Measurements from ENCODE around the gene LDB3. TPM values are rescaled to one million over a fixed set of nuclear protein-coding genes. Genes with fewer than 3 reads are reported as not detected.

Gene LDB3
- total RNA-seq, 1 donor from 2014 or later = 0.16 TPM

DNA sequence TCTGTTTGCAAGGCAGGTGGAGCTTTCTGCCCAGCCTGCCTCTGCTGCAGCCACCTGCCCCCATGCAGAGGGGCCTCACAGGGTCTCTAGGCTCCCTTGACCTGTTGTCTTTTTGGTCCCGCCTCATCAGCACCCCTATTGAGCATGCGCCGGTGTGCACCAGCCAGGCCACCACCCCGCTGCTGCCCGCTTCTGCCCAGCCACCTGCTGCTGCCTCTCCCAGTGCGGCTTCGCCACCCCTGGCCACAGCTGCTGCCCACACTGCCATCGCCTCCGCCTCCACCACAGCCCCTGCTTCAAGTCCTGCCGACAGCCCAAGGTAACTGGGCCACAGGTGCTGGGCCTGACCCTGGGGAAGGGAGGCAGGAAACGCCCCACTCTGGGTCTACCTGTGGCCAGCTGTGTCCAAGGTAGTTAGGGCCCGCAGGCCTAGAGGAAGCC is 38.1 kb downstream of the LDB3 start:
- no peak for DNase-seq

- DNase-seq = no peak
These were observed 38.7 kb downstream of the LDB3 start for GRCh38 chr10:86706977-86707376.

DNA sequence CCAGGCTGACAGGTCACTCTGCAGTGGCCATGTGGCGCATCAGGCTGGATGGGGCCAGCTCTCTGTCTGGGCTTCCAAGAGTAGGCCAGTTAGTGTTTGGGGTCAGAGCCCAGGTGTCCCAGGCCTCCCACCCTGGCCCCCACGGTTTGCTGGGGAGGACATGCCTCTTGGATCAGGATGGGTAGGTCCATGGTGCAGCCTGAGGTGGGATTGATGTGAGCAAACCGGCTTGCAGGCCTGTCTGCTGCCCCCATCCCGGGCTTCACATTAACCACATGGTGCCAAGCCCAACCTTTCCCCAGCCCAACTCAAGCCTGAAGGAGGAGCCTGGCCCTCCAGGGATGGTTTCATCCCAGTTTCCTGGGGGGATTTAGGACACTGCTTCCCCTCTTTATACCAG is 39.2 kb downstream of the LDB3 start:
- no peak for DNase-seq

DNA sequence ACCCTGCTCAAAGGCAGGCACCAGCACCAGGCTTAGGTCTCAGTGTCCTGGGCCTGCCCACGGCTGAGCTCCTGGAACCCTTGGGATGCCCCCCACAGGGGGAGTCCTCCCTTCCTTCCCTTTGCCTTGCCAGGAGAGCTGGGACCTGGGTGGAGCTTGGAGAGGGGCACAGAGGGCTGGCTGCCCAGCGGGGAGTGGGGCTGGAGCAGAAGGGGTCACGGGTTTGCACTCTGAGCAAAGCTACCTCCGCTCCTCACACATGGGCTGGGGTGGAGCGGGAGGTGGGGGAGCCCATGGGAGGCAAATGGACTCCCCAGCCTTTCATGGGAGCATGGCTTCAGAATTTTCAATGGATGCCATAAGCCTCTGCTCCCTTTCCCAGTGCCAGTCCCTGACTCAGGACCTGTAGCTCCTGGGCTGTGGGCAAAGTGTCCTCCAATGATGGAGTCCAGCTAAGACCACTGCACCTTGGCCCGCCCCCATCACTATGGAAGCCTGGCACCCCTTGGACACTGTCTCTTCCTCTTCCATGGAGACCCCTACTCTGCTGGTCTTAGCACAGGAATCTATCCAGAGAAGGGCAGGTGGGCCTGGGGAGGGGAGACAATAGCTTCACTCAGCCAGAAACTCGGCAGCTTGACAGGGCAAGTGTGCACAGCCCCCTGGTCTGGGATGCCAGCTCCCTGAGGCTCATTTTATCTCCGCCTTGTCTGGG is 39.9 kb downstream of the LDB3 start:
- no peak for DNase-seq

DNA sequence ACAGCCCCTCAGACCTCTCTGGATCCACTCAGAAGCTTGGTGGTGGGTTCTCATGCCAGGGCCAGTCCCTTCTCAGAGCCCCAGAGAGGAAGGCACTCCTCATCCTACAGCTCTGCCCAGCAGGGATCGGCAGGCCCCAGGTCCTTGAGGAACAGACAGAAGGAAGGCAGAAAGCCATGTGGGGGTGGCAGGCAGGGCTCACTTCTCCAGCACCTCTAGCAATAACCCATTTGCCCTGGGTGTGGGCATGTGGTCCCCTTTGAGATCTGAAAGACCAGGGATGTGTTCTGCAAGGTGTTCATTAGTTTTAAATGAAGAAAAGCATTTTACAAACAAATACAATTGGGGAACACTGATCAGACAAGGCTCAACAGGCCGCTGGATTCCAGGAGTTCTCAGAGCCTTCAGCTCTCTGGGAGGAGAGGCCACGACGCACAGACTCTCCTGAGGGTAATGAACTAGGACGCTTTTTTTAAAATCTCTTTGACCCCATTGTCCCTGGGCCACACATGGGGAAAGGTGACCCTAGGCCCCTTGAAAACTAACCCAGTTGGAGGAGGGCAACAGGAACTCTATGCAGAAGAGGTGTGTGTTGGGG is 40.6 kb downstream of the LDB3 start:
- DNase-seq = no peak

DNA sequence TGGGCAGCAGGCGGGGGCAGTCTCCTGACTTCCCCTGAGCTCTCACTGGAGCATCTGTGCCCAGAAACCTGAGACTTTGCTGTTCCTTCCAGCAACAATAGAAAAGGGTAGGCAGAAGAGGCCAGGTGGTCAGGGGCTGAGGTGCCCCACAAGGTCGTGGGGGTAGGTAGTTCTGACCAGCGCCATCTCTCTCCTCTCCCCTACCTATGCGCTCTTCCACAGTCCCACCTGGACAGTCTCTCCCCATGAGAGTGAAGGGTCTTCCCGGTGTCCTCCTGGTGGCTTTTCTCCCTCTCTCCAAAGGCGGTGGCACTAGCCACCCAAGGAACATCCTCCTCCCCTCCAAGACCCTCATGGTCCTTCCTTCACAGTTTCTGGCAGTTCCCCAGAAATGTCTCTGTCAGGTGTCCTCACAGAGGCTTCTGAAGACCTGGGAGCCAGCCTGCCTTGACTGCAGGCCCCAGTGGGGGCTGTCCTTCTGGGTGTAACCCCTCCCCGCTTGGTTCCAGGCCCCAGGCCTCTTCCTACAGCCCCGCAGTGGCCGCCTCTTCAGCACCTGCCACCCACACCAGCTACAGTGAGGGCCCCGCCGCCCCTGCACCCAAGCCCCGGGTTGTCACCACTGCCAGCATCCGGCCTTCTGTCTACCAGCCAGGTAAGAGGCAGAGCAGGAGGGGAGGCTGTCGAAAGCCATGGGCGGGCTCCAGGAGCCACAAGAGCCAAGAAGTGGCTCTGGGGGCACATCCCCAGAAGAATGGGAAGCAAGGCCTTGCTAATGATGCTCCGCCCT is 41.3 kb downstream of the LDB3 start:
- DNase-seq = no peak

DNA sequence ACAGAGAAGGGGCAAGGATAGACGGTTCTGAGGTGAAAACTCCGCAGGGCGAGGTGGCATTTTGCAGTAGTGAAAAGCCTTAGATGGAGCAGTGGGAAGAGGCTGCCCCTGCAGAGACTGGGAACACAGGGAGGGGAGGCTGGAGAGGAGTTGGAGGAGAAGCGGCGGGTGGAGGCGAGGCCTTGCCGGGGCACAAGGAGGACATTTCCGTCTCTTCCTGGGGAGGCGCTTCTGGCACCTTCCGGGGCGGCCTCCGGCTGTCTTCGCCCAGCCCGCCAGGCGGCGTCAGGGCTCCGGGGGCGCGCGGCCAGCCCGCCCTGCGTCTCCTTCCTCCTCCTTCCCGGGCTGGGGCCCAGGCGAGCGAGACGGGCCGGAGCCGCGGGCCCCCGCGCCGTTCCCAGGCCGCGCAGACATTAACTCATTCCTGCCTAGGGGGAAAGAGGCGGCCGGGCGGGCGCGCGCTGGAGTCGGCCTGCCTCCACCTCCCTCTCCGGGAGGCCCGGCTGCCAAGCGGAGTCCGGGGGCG is 42.7 kb downstream of the LDB3 start:
- DNase-seq = peak; percentile 80

DNA sequence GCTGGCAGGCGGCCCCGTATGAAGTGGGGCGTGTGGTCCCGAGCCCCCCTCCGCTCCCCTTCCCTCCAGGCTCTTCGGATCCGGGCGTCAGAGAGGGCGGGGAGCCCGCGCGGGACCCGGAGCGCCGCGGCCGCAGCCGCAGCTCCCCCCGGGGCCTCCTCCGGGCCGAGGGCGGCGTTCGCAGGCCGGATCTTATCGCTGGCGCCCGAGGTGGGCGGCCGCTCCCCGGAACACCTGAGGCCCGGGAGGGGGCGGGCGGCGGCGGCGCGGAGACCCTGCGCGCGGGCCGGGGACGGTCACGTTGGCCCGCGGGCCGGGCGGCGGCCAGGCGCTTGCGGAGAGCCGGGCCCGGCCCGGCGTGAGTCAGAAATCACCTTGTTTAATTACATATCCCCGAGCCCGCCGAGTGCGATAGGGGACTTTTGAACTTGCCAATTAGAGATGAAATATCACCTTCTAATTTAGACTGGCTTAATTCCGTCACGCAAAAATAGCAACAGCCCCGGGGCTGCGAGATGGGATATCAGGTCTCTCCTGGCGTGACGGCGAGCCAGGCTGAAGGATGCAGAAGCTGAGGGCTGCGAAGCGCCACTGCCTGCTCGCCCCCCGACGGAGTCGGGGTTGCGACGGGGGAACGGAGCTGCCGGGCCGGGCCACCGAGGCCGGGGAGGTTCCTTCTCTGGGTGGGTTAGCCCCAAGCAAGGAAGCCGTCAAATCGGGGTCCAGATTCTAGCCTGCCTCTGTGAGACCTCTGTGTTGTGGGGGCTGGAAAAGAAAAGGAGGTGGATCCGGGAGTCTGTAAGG is 43.4 kb downstream of the LDB3 start:
- DNase-seq = peak; percentile 36

- DNase-seq = no peak
These were observed 44.0 kb downstream of the LDB3 start for GRCh38 chr10:86712317-86712707.

DNA sequence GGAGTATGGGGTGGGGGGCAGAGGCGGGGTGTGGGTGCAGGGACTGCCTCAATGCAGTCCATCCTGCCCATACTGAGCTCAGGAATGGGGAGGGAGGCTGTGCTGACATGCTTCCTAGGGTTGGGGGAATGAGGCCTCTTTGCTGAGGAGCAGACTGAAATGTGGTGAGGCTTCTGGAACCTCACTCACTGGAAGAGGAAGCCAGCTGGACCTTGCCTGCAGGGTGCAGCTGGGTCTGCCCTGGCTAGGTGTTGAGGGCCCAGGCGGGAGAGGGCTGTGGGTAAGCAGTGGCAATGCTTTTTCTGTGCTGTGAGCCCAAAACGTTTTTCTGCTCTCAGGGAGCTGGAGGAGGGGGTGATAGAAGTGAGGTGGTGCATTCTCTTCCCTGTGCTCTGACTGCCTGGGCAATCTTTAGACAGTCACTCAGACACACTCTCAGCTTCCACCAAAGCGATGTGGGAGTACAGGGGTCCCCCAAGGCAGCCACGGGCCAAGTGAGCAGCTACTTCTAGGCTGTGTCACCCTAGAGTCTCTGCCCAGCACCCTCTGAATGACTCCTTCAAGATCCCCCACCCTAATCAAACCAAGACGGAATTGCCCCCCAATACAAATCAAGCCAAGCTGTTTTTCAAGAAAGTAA is 47.0 kb downstream of the LDB3 start:
- DNase-seq = no peak

DNA sequence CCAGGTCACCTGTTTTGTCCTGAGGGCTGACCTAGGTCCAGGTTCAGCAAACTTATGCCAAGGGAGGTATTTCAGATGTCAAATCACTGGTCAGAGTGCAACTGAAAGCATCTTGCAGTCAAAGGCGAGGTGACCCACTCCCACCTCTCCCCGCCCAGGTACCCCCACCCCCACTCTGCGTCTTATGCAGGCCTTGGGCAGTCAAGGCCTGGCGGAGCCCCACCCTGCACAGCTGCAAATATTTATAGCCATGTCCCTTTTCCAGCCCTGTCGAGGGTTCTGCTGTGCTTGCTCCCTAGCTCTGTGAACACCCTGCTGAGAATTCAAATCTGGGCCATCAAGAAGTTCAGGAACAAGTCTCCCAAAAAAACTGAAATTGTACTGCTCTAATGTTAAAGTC is 47.5 kb downstream of the LDB3 start:
- no peak for DNase-seq

GRCh38 chr10:86716466-86716865 is 48.2 kb downstream of the LDB3 start:
- no peak for DNase-seq

DNA sequence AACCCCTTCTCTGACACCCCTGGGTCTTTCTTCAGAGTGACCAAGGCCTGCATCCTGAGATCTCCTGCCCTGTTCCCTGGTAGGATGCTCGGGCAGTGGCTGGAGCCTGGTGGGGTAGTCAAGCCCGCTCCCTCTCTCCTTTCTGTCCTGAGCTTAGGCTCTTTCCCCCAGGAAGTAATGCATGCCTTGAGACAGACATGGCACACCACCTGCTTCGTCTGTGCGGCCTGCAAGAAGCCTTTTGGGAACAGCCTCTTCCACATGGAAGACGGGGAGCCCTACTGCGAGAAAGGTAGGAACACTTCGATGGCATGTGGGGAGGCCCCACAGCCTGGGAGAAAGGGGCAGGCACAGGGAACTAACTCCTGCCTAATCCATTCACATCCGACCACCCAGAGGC is 50.2 kb downstream of the LDB3 start:
- no peak for DNase-seq

DNA sequence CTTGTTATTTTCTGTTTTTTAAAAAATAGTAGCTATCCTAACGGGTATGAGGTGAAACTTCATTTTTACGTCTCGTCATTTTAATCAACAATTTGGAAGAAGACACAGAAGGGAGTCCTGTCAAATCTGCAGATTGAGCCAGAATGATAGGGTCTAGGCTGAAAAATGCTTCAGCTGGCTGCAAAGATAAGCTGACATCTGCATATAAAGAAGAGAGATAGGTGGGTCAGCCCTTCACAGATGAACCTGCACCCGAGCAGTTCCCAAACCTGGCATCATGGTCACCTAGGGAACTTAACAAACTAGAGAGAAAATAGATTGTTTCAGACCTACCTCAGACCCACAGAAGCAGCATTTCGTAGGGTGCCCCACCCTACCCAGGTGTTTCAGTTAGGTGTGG is 52.9 kb downstream of the LDB3 start:
- DNase-seq = no peak

GRCh38 chr10:86723009-86723408 is 54.7 kb downstream of the LDB3 start:
- DNase-seq = no peak

GRCh38 chr10:86724445-86724844 is 56.1 kb downstream of the LDB3 start:
- DNase-seq = no peak

DNA sequence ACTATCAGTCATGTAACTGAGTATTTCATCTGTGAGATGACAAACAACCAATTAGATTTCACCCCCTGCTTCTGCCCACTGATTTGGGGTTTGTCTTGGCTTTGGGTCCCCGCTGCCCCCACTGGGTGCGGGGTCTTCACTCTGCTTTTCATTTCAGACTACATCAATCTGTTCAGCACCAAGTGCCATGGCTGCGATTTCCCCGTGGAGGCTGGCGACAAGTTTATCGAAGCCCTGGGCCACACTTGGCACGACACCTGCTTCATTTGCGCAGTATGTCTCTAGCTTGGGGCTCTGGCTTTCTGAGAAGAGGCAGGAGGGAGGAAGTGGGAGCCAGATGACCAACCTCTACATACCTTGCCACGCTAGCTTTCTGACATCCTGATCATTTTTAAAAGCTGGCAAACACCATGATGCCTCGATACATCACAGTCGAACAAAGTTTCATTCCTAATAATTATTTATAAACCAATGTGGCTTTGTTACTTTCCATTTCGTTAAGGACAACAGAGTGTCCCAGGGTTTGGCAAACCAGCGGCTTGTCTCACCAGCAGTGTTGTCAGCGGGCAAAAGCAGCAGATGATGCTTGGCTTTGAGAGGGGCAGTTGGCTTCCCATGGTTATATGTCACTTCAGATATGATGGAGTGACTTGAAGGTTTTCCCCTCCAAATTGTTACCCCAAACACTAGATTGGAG is 57.8 kb downstream of the LDB3 start:
- DNase-seq = no peak

- DNase-seq = no peak
These were observed 58.3 kb downstream of the LDB3 start for GRCh38 chr10:86726677-86726999.

- DNase-seq = no peak
These were observed 59.2 kb downstream of the LDB3 start for GRCh38 chr10:86727470-86727869.

- DNase-seq = no peak
These were observed 59.7 kb downstream of the LDB3 start for GRCh38 chr10:86728056-86728455.

DNA sequence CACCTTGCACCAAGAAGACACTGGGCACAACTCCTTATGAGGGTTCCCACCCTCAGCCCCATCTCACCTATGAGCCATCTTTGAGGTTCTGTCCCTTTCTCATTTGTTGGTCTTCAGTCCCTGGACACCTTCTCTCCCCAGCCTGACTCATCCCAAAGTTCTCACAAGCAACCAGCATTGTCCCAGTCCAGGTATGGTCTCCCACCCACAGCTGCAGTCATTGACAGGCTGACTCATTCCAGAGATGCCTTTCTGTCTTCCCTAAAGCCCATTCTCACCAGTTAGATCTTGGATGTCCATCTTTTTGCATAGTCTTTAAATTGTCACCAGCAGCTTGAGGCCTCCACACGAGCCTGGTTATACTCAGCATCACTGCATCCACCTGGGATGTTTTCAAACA is 61.4 kb downstream of the LDB3 start:
- no peak for DNase-seq

All from occipital lobe (tissue), 2 donors.